Endothelial cell (in vitro differentiated cells): ENCODE results near the gene AGT. TPM values are rescaled to one million over a fixed set of nuclear protein-coding genes. Genes with fewer than 3 reads are reported as not detected.

Experiments used
- DNase-seq: peaks from one replicate; pipeline ENCODE4 v3.0.0; 2021; ENCODE audit warnings: low spot score
- H3K27ac Mint-ChIP-seq: one replicate; pipeline ENCODE4 v1.8.0; 2021; ENCODE audit warnings: mixed read lengths, inconsistent platforms; ENCODE audit not compliant: unreplicated experiment
- H3K27me3 Mint-ChIP-seq: one replicate; pipeline ENCODE4 v1.8.0; 2021; ENCODE audit warnings: mild to moderate bottlenecking, moderate library complexity, mixed read lengths, inconsistent platforms; ENCODE audit not compliant: unreplicated experiment
- H3K36me3 Mint-ChIP-seq: one replicate; pipeline ENCODE4 v1.8.0; 2021; ENCODE audit warnings: mild to moderate bottlenecking, low read depth, mixed read lengths, inconsistent platforms; ENCODE audit not compliant: unreplicated experiment
- H3K4me1 Mint-ChIP-seq: one replicate; pipeline ENCODE4 v1.8.0; 2021; ENCODE audit warnings: mild to moderate bottlenecking, mixed read lengths, inconsistent platforms; ENCODE audit not compliant: unreplicated experiment
- H3K4me3 Mint-ChIP-seq: one replicate; pipeline ENCODE4 v1.8.0; 2021; ENCODE audit warnings: mild to moderate bottlenecking, mixed read lengths, inconsistent platforms; ENCODE audit not compliant: unreplicated experiment
- H3K9me3 Mint-ChIP-seq: one replicate; pipeline ENCODE4 v1.8.0; 2021; ENCODE audit warnings: mixed read lengths, inconsistent platforms; ENCODE audit not compliant: unreplicated experiment
- CTCF ChIP-seq: fragments of 200-600 bp; sonication (generic); IDR thresholded peaks from one replicate; pipeline ENCODE4 v1.5.0; 2021; ENCODE audit warnings: antibody characterized with exemption; ENCODE audit not compliant: unreplicated experiment
- total RNA-seq: library from RNA; stranded (reverse); fragmentation: NEBNext Ultra II Directional; extraction: Animal tissue kit (Norgen Biotek cat#: 25700); gene quantifications from one replicate; pipeline ENCODE4 v1.2.1, GENCODE V29; 2021; ENCODE audit not compliant: unreplicated experiment

AGT gene
- total RNA-seq, 1 donor from 2014 or later = not detected

- no peak for TF ChIP-seq CTCF
- peaks cover 4% of the 10 kb centered on the region for H3K27me3 Mint-ChIP-seq
Measured at GRCh38 chr1:230691615-230692014, 22.3 kb downstream of the AGT start.

GRCh38 chr1:230690101-230690500 lies 23.8 kb downstream of the AGT start:
- Mint-ChIP-seq H3K9me3 (no peaks in the 10 kb centered on the region), H3K27me3 (peaks cover 2% of the 10 kb centered on the region), H3K4me1 (peaks cover 19% of the 10 kb centered on the region), H3K4me3 (no peak overlapping the region), H3K36me3 (peaks cover 17% of the 10 kb centered on the region), H3K27ac (no peak overlapping the region)
- TF ChIP-seq CTCF = no peak
- no peak for DNase-seq

More at GRCh38 chr1:230691615-230692014, 22.3 kb downstream of the AGT start:
- Mint-ChIP-seq H3K4me3 (peak overlapping the region; percentile 73), H3K27ac (no peak overlapping the region), H3K36me3 (peaks cover 15% of the 10 kb centered on the region), H3K4me1 (peaks cover 19% of the 10 kb centered on the region), H3K9me3 (no peaks in the 10 kb centered on the region)
- no peak for DNase-seq

GRCh38 chr1:230686747-230687146 lies 27.2 kb downstream of the AGT start:
- Mint-ChIP-seq H3K36me3 (peaks cover 13% of the 10 kb centered on the region), H3K4me1 (peaks cover 32% of the 10 kb centered on the region), H3K9me3 (no peaks in the 10 kb centered on the region), H3K27me3 (peaks cover 2% of the 10 kb centered on the region), H3K27ac (no peak overlapping the region), H3K4me3 (no peak overlapping the region)
- no peak for DNase-seq
- no peak for TF ChIP-seq CTCF

- H3K27ac Mint-ChIP-seq = no peak overlapping the region
- TF ChIP-seq CTCF = no peak
- H3K4me3 Mint-ChIP-seq = no peak overlapping the region
- peaks cover 32% of the 10 kb centered on the region for H3K4me1 Mint-ChIP-seq
- no peak for DNase-seq
- peaks cover 2% of the 10 kb centered on the region for H3K27me3 Mint-ChIP-seq
- no peaks in the 10 kb centered on the region for H3K9me3 Mint-ChIP-seq
- peaks cover 15% of the 10 kb centered on the region for H3K36me3 Mint-ChIP-seq
Measured at GRCh38 chr1:230684998-230685397, 28.9 kb downstream of the AGT start.

- no peak overlapping the region for H3K27ac Mint-ChIP-seq
- H3K27me3 Mint-ChIP-seq = no peaks in the 10 kb centered on the region
- no peak overlapping the region for H3K4me3 Mint-ChIP-seq
Measured at GRCh38 chr1:230684146-230684545, 29.8 kb downstream of the AGT start.

More at GRCh38 chr1:230684146-230684545, 29.8 kb downstream of the AGT start:
- Mint-ChIP-seq H3K4me1 (peaks cover 28% of the 10 kb centered on the region), H3K9me3 (no peaks in the 10 kb centered on the region), H3K36me3 (peaks cover 15% of the 10 kb centered on the region)
- no peak for DNase-seq
- no peak for TF ChIP-seq CTCF
